Measurements from ENCODE around the gene DFFB.

DNA sequence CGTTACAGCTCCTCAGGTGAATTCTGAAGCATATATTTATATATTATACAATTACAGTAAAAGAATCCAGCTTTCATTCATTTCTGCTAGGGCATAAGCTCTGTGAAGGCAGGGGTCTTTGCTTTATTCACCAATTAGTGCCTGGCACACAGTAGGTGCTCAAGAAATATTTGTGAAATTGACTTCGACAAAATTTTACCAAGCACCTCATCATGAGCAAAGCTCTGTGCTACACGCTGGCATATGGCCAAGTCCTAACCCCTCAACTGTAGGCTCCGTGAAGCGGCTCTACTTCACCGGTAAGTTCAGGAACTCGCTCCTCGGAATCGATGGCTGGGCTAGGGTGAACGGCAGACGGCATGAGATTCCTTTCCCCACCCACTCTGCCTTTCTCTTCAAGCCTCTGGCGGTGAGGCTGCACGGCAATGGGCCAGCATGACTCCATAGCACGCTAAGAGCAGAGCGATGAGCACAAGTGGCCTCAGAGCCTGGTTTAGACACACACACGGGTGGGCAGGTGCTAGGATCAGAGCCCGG, 34.1 kb downstream of the DFFB start:
- TF ChIP-seq SUZ12 (IDR thresholded peaks at IDR 0.05; ENCODE audit: extremely low read depth, insufficient read depth, insufficient read length) (no peak), YY1 (IDR thresholded peaks at IDR 0.05; ENCODE audit: insufficient read depth, insufficient read length) (no peak)

Data from NT2/D1 (cell line).